ENCODE measurements around the gene PIK3C3.
"Not testable (repeated sequence)": the region's sequence is repeated elsewhere in the genome, so short reads cannot be mapped to it uniquely, and the experiment has no call there.

Gene PIK3C3

DNA sequence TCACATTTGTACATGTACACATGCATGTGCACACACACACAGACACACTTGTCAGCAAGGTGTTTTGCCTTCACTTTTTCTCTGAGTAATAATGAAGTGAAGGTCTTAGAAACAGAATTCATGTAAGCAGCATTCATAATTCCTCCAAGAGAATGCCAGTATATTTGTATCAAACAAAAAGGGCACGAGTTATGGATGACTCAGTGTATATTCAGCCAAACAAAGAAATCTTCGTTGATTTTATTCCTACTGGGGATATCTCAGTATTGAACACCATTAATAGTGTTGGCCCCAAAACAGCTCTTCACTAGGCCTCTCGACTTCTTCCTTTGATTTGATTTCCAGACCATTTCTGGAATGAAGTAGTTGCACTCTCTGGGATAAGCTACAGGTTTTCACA is 125.3 kb downstream of the PIK3C3 start:
- no peak for DNase-seq

DNA sequence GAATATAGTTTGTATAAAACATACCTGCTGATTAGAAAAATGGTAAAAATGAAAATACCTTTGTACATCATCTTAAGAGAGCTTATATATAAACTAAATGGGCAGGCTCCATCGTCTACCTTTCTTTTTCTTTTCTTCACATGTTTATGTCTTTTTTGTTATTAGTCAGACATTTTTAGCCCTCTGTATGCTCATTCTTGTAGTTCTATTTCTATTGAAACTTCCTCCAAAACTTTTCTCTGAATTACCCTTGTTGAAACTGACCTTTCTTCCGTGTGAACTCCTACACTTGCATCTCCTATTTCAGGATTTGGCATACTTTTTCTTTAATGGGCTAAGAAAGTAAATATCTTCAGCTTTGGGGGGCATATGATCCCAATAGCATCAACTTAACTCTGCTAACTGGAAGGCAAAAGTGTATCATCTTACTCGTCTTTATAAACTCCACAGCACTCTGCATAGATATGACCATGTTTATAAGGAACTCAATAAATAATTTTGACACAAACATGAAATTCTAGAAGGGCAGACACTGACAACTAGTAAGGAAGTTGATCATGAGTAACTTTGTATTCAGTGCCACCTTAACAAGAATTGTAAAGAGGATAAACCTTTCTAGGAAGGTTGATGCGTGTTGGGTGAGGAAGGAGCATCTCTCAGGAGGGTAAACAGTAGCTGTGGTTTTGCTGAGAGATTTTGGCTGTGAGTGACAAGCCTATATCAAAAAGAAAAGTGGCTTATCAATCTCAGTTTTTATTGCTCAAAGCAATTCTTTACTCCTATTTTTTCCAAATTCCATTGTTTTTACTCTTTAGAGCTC is 127.6 kb downstream of the PIK3C3 start:
- DNase-seq = no peak

DNA sequence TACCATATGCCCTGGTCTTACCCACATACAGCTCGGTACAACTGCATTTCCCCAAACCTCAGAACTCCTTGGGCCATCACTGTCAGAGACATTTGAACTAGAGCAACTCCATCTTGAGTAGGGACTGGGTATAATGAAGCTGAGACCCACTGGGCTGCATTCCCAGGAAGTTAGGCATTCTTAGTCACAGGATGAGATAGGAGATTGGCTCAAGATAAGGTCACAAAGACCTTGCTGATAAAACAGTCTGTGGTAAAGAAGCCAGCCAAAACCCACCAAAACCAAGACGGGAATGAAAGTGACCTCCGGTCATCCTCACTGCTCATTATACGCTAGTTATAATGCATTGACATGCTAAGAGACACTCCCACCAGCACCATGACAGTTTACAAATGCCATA is 131.3 kb downstream of the PIK3C3 start:
- DNase-seq = no peak

DNA sequence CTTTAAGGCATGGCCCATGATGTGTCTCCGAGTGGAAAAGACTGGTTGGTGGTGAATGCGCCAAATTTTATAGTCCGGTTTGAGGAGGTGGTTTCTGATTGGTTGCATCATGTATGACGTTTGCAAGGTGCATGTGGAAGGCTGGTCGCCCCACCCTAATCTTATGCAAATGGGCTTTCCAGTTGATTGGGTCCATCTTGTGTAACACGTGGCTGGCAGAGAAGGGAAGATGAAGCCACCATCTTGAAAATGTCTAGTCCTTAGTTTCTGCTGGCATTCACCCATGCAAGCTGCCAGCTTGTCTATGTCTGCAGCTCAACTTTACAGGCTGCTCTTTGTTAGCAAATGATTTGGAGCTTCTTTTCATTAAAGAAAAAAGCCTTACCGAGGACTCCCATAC is 132.2 kb downstream of the PIK3C3 start:
- DNase-seq = no peak

DNA sequence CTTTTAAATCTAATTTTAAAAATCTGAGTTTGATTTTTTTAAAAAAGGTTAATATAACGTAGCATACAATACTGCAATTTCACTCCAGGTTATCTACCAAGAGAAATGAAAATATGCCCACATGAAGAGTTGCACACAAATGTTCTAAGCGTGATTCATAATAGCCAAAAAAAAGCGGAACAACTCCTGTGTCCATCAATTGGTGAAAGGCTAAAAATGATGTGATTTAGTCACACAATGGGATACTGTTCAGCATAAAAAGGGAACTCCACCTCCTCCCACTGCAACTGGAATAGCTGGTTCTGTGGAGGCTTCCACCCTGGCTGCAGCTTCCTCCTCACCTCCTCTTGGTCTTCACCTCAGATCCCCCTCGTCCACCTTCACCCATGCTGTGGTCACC is 132.8 kb downstream of the PIK3C3 start:
- DNase-seq = no peak

DNA sequence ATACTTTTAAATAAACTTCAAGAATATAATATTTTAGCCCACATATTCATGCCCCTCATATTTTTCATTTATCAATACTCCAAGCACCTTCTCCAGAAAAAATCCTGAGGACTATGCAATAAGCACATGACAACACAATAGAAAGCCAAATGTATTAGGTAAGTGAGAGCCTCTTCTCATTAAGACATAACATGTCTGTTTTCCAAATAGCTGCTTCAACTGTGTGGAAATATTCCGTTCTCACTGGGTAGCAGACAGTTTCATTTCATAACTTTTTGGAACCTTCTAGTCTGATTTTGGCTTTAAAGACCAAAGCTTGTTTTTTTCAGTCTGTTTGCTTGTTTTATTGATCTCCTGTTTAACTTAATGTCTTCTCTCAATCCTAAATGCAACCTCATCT is 137.8 kb downstream of the PIK3C3 start:
- DNase-seq = no peak

DNA sequence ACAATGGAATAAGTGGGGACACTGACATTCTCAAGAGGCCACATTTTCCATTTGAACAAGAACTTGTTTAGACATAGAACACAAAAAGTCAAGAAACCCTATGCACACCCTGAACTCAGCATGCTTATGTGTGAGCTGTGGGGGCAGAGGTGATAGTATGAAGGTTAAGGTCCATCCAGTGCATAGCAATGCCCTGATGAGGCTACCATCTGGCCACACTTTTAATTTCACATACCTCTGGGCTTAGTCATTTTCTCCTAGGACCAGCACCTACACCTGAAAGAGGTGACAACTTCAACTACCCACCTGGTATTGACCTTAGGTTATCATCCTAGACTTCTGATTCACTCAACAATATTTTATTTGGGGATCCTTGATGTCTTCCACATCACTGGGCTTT is 139.8 kb downstream of the PIK3C3 start:
- DNase-seq = no peak

DNA sequence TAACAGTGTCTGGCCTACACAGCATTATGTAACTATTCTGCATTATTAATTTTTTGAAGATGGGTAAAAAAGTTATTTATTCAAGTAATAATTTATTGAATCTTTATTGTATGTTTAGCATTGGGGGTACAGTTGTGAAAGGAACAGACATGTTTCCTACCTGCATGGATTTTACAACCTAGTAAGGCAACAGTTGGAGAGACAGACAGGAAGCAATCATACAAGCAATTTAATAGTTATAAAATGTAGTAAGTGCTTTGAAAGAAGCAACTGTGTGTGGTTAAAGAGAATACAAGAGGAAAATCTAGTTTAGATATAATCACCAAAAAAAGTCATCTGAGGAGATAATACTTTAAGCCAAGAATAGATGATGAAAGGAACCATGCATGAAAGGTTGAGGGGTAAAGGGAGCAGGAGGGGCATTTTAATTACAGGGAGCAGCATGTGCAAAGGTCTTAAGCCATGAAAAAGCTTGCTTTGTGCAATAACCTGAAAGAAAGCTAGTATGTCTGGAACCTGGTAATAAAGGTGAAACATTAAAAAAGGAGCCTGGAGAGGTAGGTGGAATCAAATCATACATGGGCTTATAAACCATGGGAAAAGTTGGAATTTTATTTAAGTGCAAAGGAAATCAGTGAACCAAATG is 140.8 kb downstream of the PIK3C3 start:
- DNase-seq = no peak

DNA sequence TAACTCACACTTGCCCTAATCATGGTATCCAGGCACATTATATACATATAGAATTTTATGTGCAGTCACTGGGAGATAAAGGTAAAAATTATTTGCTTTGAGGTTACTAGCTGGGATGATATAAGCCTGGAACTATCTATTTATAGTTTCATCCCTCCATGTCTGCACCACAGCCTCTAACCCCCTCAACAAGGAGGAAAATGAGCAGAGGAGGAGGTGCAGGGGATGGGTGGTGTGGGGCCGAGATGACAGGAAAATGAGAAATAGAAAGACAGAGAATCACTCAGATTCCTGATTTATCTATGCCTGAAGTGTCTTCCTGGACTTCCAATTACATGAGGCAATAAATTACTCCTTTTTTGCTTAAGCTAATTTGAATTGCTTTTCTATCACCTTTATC is 145.2 kb downstream of the PIK3C3 start:
- no peak for DNase-seq

DNA sequence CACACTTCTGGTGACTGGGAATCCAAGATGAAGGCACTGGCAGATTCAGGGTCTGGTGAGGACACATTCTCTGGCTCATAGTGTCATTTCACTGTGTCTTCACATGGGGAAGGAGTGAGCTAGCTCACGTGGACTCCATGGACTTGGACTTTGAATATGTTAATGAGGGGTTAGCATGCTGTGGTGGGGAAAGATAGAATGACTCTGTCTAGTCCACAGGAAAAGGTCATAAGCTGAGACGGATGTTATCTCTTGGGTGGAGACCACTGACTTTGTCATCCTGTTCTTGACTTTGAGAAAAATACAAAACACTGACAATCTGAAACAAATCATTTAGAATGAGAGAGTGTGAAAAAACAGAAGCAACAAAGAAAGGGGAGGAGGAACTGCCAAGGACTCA is 145.9 kb downstream of the PIK3C3 start:
- DNase-seq = no peak

DNA sequence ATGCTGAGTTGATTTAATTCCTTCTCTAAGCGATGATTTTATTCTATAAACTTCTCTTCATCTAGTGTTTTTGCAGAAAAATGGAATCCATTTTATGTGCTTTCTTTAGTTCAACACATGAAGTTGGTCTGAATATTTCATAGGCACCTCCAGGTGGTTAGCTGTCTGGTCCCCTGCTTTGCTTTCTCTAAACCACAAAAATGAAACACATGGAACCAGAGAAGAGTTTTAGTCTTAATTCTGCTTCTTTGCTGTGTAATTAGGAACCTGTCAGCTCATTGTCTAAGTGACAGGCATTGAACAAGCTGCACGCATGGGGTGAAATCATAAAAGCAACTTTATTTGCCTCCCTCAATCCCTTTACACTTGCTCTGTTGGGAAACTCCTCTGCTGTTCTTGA is 150.4 kb downstream of the PIK3C3 start:
- no peak for DNase-seq

DNA sequence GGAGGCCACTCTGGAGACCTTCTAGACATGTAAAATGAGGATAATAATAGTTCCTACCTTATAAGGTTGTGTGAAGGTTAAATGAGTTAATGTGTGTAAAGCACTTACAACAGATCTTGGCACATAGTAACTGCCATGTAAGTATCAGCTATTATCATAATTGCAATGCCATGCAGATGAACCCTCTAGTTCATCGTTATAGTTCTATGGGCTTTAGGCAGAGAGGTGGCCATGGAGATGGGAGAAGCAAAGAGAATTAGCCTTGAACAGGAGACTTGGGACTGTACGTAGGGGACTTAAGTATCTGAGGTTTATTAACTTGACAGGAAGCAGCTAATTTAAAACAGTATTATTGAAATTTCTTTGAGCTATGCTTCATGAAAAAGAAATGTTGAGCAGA is 151.8 kb downstream of the PIK3C3 start:
- no peak for DNase-seq

DNA sequence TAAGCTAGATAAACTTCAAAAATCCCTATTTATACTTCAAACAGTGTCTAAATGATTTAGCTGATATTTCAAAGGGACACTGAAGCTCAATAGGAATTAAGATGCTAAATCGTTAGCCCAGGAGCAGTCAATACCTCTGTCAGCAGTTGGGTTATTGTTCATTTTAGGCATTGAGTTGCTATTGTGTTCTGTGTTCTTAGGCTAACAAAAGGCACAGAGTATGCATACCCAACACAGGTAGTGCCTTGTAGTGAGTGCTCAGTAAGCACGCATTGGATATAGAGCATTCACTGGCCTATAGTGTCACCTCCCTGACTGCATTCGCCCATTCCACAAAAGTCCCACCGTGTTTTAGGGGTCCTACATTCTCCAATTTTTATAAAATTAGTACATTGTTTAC is 152.3 kb downstream of the PIK3C3 start:
- no peak for DNase-seq

DNA sequence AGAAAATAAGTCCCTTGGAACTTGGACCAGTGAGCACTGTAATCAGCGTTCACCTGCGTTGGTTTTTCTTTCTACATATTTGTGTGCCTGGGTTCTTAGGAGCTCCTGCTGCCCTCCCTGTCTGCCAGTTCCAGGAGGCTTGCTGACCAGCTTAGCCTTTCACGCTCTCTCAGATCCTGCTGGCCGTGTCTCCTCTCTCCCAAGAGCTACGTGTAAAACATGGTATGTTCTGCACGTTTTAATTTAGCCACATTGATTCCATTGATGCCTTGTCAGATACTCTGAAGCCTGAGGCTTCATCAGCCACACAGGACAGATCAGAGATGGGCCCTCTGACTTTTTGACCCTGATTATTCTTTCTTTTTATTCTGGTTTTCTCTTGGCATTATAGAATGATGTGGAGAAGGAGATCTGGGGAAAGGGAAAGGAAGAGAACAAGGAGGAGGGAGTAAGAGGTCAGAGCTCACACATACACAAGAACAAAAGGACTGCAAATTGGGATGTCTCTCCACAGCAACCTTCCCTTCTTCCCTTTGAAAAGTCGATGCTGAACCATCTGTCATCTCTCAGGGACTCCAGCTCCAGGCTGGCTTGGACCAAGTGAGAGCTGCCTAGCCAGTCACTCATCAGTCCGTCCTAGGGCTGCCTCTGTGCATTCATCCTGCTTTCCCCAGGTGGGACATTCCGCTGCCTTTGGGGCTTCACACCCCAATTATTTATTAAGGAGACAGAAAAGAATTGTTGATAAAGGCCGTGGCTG is 152.8 kb downstream of the PIK3C3 start:
- no peak for DNase-seq

DNA sequence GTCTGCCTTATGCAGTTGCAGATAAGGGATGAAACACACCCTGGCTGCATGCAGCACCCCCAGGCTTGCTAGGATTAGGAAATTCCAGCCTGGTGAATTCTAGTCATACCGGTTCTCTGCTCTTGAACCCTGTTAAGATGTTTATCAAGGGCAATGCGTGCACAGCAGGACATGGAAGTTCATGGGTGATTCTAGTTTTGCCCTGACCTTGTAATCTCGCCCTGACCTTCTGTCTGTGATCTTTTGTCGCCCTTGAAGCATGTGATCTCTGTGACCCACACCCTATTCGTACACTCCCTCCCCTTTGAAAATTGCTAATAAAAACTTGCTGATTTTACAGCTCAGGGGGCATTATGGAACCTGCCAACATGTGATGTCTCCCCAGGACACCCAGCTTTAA is 157.1 kb downstream of the PIK3C3 start:
- not testable (repeated sequence) for DNase-seq

DNA sequence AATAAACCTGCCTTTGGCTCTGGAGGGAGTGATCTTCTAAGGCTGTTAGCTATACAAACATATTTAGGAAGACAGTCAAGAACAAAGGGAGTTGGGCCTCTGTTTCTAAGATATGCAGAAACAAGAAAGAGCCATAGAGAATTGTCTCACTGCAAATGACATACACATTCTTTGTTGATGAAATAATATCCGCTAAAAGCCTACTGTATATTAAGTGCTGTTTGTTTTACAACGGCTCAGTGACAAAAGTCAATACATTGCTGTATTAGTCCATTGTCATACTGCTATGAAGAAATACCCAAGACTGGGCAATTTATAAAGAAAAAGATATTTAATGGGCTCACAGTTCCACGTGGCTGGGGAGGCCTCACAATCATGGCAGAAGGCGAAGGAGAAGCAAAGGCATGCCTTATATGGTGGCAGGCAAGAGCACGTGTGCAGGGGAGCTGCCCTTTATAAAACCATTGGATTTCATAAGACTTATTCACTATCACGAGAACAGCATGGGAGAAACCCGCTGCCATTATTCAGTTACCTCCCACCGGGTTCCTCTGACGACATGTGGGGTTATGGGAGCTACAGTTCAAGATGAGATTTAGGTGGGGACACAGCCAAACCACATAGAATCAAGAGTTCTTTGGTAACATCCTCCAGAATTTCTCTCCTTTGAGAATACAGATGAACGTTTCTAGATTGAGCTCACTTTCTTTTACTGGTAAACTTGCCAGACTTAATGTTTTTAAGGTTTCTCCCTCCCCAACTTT is 157.8 kb downstream of the PIK3C3 start:
- no peak for DNase-seq

DNA sequence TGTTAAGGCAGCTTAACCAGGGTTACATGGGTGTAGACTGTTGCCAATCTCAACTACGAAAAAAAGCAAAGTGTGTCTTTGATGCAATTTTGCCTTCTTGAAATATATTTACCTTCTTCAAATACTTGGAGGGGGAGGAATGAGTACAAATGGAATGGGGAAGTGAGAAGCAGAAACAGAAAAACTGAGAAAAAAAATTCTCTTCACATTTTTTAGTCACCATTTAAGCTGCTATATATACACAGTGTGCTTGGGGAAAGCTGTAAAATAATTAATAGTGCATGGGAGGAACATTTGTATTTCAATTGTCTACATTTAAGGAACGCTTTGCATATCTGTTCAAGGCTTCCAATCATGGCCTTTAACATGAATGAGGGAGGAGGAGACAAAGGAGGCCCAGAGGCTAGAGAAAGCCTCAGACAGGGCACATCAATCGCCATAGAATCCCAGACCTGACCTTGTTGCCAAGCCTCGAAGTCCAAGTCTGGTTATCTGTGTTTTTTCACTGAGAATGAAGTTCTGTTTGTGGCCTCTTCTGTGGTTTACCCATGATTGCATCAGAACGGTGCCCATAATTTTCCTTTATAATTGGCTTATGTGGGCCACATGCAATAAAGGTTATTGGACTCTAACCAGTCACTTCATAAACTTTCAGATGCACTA is 158.6 kb downstream of the PIK3C3 start:
- DNase-seq = peak; percentile 54

DNA sequence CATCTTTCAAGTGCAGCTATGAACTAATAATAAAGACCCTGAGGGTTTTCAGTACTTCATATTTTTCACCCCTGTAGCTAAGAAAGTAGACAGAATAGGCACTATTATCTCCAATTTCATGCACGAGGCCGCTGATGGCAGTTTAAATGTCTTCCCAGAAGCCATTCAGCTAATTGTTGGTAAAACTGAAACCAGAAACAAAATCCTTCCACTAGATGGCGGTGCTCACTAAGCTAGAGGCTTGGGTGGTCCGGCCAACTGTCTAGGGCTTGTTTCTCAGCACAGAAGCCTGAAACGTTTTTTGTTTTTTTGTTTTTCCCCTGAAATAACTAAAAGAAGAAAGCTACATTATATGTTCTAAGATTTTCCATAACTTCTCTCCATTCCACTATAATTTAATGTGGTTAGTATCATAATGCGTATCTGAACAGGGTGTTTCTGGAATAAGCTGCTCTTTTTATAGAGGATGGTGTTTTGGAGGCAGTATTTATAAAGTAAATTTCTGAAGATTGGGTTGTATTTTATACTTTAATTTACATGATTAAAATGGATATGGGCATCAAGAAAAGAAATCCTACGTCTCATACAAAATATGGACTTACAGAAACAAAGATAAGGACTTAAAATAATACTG is 159.4 kb downstream of the PIK3C3 start:
- peak; percentile 45 to 62 for DNase-seq

DNA sequence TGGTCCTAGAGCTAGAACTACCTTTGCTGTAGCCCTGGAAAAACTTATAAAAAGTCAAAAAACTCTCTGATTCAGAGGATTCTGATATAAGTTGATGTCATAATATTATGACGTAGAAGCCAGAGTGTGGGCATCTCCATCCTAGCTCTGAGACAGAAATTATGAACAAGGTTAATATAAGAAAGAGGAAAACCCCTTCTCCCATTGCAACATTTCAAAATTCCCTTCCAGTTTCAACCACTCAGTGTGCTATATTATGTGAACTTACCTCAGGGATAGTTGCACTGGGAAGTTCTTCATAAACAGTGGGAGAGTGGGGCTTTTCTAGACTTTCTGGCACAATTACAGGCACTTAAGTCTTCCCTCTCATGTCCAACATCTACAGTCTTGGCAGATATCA is 171.6 kb downstream of the PIK3C3 start:
- DNase-seq = no peak

DNA sequence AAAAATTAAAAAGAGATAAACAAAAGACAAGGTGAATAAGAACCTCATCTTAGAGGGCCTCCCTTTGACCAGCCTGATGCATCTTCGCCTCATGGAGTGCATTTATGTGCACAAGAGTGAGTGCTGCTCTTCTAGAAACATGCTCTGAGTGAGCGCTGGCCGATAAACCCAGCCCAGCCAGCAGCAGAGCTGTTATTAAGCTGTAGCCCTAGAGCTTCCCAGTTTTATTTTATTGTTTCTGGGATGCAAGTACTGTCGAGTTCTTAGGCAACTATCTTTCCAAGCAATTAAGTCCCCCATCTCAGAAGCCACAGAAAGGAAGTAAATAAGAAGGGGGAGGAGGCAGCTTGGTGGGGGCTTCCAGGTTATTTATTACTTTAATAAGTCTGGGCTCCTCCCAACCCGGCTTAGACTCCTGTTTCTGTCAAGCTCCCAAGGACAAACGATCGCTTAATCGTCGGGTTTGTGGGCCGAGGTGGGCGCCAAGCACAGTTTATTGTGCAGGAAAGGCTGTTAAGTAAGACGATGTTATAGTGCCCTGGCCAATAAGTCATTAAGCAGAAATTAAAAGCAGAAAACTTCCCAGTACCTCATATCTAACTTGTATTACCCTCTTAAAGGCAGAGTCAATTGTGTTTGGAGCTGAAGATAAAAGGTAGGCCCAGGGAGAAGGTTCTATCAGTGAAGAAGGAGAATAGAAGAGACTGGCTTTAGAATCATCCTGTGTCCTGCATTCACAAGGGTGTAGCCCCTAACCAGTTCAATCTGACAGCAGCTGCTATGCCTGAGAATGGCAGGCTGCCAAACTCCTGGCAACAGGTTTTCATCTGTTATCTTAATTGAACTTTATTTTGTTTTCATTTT is 176.3 kb downstream of the PIK3C3 start:
- DNase-seq = no peak

DNA sequence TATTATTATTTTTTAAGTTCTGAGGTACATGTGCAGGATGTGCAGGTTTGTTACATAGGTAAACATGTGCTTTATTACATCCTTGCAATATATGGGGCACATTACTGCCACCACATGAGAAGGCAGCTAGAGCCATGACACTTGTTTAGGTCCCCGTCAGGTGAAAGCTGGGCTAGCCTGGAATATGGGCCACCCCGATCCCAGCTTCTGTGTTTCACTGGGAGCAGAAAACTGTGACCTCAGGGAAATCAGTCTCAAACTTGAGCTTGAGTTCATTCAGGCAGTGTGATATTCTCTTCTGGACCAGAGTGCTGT is 176.9 kb downstream of the PIK3C3 start:
- no peak for DNase-seq

All from AML-193 (cell line).